HG02759 (cell line): Measurements from ENCODE around the gene C1orf174.

Experiments
- ATAC-seq: cut with Tn5 transposase; IDR thresholded peaks from one replicate; pipeline ENCODE4 v1.9.1; 2021; ENCODE audit warnings: mild to moderate bottlenecking, moderate library complexity; ENCODE audit not compliant: unreplicated experiment

C1orf174 gene

DNA sequence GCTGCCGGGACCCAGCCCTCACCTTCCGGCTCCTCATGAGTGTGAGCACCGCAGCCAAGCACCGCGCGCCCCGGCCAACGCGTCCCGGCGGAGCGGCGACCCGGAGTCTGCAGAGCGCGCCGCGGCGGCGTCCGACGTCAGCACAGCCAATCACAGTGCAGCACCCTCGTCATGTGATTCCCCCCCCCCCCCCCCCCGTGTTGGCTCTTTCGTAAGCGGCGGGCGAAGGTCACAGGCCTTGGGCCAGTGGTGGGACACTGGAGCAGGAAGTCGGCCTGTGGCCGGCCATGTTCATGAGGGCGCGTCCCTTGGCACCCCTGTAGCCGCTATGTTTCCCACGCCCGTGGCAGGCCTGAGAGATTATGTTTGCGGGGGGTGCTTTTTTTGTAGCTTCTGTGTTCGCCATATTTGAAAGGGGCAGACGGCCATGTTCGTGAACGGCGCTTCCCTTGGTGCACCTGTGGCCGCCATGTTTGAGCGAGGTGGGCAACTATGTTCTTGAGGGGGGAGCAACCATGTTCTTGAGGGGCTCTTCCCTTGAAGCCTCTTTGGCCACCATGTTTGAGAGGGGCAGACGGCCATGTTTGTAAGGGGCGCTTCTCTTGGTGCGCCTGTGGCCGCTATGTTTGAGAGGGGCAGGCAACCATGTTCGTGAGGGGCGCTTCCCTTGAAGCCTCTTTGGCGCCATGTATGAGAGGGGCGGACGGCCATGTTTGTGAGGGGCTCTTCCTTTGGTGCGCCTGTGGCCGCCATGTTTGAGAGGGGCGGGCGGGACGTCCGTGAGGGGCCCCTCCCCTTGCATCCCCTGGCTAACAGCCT is at the start of gene C1orf174:
TSS of gene C1orf174 (minus strand) at position 123 of the 819 bp plus-strand sequence. CDS start at position 37, 86 bp downstream.
- peak; percentile 74 for ATAC-seq

DNA sequence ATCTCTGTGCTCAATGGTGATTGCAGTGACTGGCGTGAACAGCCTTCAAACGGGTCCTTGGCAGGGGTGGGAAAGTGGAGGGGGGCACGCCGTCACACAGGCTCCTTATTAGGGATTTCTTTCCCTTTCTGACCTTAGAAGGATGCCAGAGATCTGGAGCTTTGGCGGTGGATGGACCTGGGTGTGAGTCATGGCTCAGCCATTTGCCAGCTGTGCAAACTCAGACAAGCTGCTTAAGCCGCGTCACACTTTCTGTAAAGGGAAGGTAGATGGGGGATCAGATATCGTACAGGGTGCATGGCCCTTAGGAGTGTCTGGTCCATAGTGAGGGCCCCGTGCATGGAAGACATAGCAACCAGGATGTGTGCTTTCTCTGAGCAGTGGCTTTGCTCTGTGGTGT is 48.3 kb upstream of the C1orf174 start:
- no peak for ATAC-seq

- no peak for ATAC-seq
These were observed 46.1 kb upstream of the C1orf174 start for GRCh38 chr1:3945916-3946840.

DNA sequence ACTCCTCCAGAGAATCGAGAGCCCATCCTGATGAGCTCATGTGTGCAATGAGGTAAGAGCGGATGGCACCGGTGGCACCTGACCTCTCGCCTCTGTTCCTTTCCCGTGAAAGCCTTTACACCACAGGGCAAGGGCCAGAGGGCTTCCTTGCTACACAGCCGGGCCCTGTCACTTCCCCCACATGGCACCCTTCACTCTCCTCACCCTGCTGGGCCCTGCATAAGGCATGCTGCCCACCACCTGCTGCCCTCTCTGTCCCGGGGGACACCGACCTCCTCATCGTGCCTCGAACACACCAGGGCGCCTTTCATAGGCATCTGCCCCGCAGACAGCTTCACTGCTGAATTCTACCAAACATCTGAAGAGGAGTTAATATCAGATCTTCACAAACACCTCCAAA is 45.1 kb upstream of the C1orf174 start:
- ATAC-seq = no peak

GRCh38 chr1:3944578-3945125 is 44.6 kb upstream of the C1orf174 start:
- no peak for ATAC-seq

DNA sequence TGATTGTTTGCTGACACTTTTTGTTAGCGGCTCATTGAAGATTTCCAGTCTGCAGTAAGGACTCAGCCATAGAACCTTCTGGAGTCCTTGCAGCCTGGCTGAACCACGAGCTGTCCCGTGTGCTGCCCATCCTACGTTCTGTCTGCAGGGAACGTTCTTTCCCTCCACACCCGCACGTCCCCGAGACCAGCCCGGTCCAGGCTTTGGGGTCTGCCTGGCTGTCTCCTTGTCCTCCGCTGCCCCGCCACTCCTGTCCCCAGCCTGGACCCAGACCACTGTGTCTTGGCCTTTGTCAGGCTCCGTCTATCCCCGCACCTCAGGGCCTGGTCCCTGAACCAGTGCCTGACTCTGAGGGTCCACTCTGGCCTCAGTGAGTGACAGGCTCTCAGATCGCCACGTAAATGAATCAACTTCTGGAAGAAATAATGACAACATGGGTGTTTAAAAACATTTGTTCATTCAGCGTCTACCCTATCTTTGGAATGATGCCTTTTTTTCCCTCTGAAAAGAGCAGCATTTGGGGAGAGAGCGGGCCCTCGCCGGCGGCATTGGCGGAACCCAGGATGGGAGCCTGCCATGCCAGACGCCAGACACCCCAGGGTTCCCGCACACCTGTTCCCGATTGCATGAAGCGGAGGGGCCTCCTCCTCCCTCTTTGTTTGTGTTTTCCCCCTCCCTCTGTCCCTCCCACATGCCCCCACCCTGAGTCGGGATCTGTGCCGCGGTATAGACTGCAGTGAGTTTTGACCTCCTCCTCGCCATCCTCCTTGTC is 43.9 kb upstream of the C1orf174 start:
- ATAC-seq = no peak

DNA sequence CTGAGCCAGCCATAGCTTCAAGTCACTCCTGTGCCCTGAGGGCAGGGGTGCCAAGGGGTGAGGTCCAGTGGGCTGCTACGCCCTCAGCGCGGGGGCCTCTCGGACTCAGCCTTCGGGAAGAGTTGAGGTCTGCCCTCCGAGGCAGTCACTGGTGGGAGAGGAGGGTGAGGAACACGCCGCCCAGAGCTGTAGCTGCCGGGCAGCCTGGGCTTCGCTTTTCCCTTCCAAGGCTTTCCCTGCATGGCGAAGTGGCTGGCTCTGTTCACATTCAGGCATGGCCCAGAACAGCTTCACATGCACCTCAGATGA is 43.0 kb upstream of the C1orf174 start:
- ATAC-seq = no peak

GRCh38 chr1:3942416-3943122 is 42.5 kb upstream of the C1orf174 start:
- no peak for ATAC-seq

- no peak for ATAC-seq
These were observed 40.8 kb upstream of the C1orf174 start for GRCh38 chr1:3940754-3941345.

GRCh38 chr1:3940081-3940753 is 40.1 kb upstream of the C1orf174 start:
- ATAC-seq = no peak

DNA sequence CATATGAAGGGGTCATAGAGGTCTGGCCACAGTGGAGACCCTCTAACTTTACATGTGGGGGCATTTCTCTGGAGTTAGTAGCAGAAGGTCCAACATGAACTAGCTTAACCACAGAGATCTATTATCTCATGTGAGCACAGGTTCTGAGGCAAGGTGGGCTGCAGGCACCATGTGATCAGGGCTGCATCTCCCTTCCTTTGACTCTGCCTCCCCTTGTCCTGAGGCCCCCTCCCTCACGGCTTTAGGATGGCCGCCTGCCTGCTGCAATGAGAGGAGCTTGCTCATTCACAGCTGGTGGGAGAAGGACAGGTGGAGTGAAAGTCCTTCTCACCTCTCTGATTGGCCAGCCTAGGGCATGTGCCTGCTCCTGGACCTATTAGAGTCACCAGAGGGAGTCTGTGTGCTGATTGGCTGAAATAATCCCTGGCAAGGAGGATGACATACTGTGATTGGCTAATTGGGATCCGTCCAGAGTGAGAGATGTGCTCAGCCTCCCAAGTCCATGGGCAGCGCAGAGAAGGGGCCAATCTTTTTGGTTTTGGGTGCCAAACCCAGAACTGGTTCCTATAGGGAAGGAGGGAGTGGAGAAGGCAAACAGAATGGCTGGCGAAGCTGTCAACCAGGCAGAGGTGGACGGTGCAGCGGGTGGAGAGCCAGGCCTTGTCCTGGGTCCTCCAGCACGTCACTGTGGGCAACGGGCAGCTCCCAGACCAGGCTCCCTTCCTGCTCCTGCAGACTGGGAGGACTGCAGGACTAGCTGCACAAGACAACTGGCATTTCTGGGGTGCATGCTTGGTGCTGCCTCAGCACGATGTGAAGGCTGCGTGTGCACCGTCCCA is 39.4 kb upstream of the C1orf174 start:
- ATAC-seq = no peak

DNA sequence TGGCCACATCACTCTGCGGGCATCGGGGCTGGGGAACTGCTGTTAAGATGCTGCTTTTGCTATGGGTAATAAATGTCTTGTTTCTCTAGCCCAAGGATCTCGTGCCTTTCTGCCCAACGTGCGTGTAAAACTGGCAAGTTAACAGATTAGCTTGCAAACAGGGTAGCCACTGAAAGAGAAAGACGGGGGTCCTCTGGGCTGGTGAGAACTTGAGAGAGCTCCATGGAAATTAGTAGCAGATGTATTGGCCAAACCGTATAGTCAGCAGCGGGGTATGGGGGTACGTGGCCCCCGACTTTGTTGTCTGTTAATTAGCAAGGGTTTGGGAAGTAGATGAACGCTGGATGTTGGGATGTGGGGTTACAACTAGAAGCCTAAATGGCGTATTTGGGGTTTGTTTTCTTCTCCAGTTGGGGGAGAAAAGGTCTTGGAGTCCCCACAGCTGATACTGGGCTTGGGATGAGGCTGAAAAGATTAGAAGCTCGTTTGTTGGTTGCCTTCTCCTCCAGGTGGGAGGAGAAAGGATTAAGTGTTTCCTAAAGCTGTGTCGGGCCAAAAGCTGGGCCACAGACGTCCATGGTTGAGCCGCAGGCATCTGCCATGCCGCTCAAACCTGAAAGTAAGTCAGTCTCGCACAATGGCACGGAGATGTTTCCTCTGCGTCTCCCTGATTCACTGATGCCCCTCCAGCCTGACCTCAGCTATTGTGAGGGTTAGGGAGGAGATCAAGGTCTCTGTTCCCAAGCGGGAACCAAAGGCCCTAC is 32.3 kb upstream of the C1orf174 start:
- no peak for ATAC-seq

- ATAC-seq = no peak
These were observed 31.2 kb upstream of the C1orf174 start for GRCh38 chr1:3931007-3931912.

GRCh38 chr1:3930301-3931006 is 30.4 kb upstream of the C1orf174 start:
- no peak for ATAC-seq

GRCh38 chr1:3929126-3929525 is 29.1 kb upstream of the C1orf174 start:
- no peak for ATAC-seq

DNA sequence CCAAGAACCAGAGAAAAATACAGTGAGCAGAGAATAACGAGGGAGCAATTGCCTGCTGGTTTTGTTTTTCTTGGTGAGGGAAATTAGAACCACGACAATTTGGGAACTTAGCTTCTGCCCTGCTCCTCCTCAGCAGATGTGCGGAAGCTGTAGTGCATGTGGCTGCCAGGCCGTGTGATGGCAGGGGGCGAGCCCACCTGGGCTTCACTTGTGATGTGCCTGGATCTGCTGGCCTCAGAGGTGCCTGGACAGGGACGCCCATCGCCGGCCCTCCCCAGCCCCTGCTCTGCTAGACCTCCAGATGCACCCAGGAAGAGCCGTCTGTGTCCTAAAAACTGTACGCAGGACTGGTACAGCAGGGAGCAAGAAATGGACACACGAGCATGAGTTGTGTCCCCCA is 28.5 kb upstream of the C1orf174 start:
- no peak for ATAC-seq
